Fibroblast of skin of left biceps (primary cell): Measurements from ENCODE around the gene RAB3B.
"Not testable (repeated sequence)": the region's sequence is repeated elsewhere in the genome, so short reads cannot be mapped to it uniquely, and the experiment has no call there.

Experiments
- DNase-seq, 2 experiments: peaks; one replicate each; pipeline ENCODE4 v3.0.0-alpha.2; 2013; ENCODE audit warnings: low read depth in 2 of 2

RAB3B gene, protein sequence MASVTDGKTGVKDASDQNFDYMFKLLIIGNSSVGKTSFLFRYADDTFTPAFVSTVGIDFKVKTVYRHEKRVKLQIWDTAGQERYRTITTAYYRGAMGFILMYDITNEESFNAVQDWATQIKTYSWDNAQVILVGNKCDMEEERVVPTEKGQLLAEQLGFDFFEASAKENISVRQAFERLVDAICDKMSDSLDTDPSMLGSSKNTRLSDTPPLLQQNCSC

DNA sequence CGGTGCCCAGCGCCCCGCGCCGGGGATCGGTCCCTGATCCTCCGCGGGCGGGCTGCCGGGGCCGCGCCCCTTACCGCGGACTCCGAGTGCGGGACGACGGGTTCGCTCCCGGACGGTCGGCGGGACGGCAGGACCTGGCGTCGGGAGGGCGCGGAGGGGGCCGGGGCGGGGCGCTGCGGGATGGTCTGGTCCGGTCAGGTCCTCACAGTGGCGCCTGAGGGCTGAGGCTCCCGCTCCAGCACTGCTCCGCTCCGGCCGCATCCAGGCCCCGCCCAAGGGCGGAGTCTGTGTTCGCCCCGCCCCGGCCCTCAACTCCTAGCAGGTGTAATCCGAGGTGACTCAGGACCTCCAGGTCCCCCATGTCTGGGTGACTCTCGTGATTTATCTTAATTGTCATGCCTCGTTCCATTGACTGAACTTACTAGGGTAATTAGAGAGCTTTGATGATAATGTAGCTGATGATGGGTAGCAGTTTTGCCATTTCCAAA is at the start of gene RAB3B:
Gene RAB3B, minus strand, starts transcription at position 223 of the 488 bp plus-strand sequence. CDS start 13,583 bp downstream, outside the sequence.
- DNase-seq, result peak in 1 of 2 experiments; percentile 13

DNA sequence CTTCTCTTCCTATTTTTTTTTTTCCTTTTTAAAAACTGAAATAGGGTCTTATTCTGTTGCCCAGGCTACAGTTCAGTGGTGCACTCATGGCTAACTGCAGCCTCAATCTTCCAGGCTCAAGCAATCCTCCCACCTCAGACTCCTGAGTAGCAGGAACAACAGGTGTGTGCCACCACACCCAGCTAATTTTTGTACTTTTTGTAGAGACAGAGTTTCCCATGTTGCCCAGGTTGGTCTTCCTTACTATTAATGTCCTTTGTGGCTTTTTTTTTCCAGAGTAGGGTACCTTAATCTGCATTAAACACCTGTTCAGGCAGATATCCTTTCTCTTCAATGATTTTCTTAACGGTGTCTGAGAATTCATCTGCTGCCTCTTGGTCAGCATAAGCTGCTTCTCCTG is 47.4 kb upstream of the RAB3B start:
- DNase-seq, result no peak

DNA sequence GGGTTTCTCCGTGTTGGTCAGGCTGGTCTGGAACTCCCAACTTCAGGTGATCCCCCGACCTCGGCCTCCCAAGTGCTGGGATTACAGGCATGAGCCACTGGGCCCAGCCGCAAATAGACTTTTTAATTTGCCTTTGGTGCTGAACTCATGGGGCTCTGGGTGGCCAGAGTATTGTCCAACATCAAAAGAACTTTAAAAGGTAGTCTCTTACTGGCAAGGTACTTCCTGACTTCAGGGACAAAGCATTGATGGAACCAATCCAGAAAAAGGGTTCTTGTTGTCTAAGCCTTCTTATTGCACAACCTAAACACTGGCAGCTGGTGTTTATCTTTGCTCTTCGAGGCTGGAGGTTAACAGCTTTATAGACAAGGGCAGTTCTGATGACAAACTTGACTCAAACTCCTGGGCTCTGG is 46.9 kb upstream of the RAB3B start:
- no peak for DNase-seq

DNA sequence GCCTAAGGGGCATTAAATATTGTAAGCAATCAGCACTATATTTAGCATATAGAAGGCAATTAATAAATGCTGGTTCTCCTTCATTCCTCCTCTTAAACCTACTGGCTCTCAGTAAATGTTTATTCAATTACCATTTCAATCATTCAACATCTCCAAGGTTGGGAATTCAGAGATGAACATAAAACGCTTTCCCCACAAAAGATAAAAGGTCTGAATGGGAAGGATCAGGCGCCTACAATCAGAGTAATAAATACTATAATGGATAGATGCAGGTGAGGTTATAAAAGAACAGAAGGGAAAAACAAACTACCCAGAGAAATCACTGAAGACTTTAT is 43.5 kb upstream of the RAB3B start:
- no peak for DNase-seq

DNA sequence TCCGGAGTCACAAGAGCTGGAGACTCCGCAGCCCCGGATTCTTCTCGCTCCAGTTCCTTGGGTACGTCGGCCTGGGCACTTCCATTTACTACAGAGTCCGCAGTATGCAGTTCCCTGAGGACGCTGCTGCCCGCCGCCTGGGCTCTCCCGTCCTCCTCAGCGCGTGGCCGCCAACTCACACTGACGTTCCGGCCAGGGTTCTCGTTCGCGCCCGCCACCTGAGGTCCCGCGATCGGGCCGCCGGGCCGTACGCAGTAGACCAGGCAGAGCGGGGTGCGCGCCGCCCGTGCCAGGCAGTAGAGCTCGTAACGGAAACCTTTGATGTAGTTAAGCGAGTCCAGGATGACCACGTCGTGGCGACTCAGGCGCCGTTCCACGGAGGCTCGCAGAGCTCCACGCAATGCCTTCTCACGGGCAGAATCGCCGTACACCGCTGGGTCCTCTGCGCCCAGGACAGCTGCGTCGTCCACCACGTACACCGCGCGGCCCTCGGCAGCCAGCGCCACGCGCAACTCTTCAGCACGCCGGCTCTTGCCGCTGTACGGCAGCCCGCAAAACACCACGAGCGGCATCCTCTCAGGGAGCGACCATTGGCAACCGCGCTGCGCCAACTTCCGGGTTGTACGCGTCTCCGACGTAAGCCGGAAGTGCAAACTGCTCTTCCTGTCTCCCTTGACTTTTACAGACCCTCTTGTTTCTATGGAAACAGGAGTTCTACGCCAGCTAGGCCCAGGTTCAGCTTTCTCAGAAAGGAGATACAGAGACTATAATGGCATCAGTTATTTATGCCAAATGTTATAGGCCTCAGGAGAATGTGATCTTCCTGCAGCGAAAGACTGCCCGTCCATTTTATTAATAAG is 42.9 kb upstream of the RAB3B start, which contains the start of gene KTI12:
Gene KTI12, minus strand, starts transcription at position 621 of the 860 bp plus-strand sequence. Its CDS starts 49 bp downstream, at position 572.
- peak; percentile 75 to 79 for DNase-seq

DNA sequence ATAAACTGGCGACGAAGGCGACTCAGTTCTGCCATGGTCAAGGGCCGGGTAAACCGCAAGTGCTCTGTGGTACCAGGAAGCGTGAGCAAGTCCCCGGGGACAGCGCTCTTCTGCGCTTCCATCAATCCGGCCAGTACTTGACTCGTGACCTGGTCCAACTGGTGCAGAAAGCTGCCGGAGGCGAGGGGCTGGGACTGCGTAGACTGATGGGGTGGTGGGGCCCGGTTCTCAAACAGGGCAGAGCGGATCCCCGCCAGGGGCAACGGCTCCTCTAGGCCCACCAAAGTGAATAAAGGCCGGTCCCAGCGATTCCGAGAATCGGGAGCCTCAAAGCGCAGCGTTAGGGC is 42.3 kb upstream of the RAB3B start:
- DNase-seq, result no peak

DNA sequence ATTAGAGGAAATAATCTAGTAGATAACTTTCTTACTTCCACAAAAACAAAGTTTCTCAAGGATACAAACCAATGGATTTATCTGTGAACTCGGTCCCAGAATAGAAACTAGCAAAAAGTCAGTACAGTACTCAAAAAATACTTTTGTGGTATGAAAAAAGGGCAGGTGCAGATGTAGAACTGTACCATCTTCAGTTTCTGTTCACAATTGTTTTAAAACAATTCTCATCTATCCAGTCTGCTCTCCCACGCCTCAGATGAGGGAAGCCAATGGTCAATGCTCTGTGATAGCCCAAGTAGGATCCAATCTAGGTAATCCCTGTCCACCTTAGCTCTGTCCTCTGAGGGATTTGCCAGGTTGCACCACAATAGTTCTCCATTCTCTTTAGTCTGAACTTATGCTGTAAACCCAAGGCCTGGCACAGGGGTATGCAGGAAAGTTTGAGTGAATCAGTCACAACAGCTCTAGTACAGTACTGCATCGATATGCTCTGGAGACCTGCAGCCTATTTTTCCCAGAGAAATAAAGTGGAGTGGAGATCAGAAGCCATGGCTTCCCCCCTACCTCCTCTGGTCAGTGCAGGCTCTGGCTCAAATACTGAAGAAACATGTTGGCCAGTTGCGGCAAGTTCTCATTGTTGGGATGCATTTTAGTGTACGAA is 41.8 kb upstream of the RAB3B start:
- no peak for DNase-seq

DNA sequence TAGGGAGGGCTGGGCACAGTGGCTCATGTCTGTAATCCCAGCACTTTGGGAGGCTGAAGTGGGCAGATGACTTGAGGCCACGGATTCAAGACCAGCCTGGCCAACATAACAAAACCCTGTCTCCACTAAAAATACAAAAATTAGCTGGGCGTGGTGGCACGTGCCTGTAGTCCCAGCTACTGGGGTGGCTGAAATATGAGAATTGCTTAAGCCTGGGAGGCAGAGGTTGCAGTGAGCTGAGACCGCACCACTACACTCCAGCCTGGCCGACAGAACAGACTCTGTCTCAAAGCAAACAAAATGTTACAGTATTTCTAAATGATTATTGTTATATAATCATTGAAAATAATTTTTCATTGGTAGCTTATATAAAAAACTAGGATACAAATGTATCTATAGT is 38.3 kb upstream of the RAB3B start:
- not testable (repeated sequence) for DNase-seq

DNA sequence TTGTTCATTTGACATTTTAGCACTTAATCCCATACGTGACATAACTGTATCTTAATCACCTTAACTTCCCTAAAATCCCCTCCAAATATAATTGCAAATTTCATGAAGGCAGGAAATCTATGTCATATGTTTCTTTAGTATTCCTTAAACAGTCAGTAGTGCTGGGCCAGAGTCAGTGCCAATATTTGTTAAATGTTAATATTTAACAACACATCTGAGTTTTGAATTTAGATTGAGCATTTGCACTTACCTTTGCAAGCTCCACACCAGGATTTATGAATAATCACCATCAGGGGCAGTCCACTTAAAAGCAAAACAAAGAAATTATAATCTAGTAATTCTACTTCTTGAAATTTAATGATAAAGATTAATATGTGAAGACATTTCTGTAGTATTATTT is 37.8 kb upstream of the RAB3B start:
- no peak for DNase-seq

DNA sequence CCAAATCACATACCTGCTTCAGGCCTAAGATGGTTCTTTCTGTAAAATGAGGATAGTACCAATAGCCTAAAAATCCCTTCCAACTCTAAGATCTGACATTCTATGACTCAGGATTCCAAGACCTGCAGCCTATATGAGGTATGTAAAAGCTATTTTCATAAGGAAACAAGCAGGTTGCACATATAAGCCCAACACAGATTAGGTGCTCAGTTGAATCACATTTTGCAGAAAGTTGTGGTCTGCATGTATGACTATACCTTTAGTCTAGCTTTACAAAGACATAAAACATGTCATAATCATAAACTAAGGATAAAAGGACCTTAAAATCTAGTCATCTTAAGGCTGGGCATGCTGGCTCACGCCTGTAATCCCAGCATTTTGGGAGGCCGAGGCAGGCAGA is 35.8 kb upstream of the RAB3B start:
- no peak for DNase-seq

DNA sequence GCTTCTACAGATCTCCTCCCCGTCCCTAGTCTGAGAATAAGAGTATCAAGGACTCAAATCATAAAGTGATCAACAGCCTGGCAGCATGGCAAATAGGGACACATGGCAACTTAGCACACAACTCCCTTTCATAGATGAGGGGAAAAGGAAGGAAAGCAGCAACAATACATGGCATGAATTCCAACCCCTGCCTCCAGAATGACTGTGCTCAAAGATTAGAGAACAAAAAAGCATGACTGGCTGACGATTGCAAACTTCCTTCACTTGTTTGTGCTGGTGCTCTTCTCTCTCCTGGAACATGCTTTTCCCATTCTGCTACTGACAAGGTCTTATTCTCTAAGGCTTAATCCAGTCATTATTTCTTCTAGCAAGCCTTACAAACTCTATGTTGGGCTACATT is 31.6 kb upstream of the RAB3B start:
- no peak for DNase-seq

DNA sequence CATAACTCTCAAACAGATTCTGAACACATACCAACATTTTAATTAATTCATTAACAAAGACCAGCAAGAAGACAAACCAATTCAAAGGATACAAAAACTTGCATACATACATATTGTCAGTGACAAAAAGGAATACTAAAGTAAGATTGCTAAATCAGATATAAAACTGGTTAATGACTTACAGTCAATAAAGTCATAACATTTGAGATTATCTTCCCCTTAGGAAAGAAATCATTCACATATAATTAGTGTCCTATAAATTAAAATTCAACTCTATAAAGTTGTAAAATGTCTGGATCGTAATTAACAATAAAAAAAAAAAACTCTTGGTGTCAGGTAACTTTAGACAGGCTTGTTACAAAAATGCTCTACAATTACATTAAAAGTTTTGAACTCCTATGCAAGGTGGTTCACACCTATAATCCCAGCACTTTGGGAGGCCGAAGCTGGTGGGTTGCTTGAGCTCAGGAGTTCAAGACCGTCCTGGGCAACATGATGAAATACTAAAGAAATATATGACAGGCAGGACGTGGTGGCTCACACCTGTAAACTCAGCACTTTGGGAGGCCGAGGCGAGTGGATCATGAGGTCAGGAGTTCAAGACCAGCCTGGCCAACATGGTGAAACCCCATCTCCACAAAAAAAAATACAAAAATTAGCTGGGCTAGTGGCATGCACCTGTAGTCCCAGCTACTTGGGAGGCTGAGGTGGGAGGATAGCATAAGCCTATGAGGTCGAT is 17.7 kb upstream of the RAB3B start:
- DNase-seq, result no peak

DNA sequence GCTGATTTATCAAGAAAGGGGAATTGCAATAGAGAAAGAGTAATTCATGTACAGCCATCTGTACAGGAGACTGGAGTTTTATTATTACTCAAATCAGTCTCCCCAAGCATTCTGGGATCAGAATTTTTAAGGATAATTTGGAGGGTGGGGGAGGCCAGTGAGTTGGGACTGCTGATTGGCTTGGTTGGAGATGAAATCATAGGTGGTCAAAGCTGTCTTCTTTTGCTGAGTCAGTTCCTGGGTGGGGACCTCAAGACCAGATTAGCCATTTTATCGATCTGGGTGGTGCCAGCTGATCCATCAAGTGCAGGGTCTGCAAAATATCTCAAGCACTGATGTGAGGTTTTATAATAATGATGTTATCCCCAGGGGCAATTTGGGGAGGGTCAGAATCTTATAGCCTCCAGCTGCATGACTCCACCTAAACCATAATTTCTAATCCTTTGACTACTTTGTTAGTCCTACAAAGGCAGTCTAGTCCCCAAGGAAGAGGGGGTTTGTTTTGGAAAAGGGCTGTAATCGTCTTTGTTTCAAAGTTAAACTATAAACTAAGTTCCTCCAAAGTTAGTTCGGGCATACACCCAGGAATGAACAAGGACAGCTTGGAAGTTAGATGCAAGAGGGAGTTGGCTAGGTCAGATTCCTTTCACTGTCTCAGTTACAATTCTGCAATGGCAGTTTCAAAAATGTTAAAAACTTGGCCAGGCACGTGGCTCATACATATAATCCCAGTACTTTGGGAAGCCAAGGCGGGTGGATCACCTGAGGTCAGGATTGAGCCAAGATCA is 16.9 kb upstream of the RAB3B start:
- no peak for DNase-seq

DNA sequence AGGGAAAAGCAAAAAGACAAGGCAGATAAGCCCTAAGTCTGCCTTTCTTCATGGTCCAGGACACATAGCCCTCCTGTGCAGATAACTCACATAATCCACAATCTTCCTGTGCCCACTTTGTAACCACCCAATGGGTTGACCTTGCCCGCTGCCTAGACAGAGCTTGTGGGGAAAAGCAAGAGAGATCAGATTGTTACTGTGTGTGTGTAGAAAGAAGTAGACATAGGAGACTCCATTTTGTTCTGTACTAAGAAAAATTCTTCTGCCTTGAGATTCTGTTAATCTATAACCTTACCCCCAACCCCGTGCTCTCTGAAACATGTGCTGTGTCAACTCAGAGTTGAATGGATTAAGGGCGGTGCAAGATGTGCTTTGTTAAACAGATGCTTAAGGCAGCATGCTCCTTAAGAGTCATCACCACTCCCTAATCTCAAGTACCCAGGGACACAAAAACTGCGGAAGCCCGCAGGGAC is 15.6 kb upstream of the RAB3B start:
- not testable (repeated sequence) for DNase-seq

DNA sequence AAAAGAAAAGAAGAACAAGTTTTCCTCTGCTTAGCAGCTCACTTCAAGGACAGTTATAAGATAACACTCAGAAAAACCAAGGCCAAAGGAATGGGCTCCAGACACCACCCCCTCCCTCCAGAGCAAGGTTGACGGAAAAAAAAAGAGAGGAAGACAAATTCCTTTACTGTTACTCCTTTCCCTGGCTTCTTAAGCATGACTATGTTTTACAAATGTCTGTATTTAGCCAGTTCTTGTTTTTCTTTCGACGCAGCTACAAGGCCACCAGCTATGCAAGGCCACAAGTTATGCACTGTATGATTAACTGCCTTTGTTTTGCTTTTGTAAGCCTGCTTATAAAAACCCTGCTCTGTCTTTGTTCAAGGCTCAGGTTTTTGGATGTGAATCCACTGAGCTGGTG is 15.0 kb upstream of the RAB3B start:
- DNase-seq, result peak; percentile 65 to 70

DNA sequence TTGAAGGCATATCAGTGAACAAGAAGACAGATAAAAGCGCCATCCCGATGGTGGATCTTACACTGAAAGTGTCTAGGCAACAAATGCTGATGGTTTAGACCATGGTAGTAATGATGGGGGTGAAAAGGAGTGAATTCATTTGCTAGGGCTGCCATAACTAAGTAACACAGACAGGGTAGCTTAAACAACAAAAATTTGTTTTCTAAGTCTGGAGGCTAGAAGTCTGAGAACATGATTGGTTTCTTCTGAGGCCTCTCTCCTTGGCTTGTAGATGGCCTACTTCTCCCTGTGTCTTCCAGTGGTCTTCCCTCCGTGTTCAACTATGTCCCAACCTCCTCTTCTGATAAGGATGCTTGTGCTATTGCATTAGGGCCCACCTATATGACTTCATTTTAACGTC is 13.4 kb upstream of the RAB3B start:
- no peak for DNase-seq

DNA sequence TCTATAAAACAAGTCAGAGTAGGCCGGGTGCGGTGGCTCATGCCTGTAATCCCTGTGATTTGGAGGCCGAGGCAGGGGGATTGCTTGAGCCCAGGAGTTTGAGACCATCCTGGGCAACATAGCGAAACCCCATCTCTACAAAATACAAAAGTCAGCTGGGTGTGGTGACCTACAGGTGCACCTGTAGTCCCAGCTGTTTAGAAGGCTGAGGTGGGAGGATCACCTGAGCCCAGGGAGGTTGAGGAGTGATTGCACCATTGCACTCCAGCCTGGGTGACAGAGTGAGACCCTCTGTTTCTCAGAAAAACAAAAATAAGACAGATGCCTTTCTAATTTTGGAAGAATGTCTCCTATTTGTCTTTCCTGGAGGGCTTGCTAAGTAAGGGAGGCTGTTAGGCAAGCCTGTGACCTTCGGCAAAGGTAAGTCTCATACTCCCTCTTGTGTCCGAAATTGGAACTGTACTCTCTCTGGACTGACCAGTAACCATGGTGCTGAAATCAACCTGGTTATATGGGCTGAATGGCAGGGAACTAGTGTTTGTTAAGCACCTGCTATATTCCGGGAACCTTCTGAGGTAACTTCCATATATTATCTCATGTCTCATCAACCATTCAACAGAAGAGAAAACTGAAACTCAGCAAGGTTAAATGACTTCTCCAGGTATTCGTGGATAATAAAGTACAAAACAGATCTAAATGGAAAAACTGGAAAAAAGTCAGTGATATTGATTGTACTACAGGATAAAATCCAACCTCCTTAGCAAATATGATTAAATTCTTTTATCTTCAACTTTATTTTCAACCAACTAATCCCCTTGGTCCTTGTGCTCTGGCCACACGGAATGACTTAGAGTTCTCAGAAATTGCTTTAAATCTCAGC is 11.8 kb upstream of the RAB3B start:
- peak; percentile 58 to 66 for DNase-seq

DNA sequence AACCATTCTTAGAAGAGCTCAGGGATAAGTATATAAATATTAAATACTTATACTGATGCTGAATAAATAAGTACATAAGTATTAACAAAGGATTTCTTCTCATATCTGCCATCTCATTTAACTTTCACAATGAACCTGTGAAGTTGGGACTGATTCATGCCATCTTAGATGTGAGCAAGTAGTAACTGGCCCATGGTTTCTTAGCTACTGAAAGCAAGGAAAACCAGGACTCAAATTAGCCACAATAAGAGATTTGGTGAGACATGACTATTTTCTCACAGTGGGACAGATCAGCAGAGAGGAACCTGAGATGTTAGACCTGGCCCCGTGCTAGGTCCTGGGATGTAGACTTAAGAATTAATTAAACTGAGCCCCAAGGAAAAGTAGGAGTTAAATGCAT is 8.2 kb upstream of the RAB3B start:
- no peak for DNase-seq

DNA sequence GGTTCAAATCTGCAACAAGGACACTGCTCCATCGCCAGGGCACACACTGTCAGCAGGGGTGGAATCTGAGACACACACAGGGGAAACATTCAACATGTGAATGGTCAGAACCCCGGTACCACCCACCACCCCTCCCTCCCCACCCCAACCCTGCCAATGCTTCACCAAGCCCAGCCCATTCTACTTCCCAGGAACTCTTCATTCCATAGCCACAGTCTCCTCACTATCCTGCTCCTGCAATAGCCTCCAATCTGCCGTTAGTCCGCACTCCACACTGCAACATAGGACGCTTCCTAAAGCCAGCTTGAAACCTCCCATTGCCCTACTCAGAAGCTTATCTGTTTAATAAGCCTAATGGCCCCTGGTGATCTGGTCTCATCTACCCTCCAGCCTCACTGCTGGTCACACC is 7.5 kb upstream of the RAB3B start:
- no peak for DNase-seq
